Measurements from ENCODE around the gene VNN1.
A peak's percentile ranks its signal among the peaks of the same experiment; 100 is the strongest.

Gene VNN1

GRCh38 chr6:132713352-132714134, at the start of gene VNN1:
Gene VNN1 (minus strand): TSS chr6:132714055. CDS start chr6:132714035, 20 bp downstream.
- Histone ChIP-seq H3K9me3 (ENCODE audit: insufficient read depth, low read depth, low read length) (no peaks in the 10 kb centered on the region), H3K4me3 (ENCODE audit: low read length, poor library complexity, severe bottlenecking) (no peak within 1 kb of the TSS), H3K4me1 (ENCODE audit: insufficient read depth, low read length, poor library complexity, severe bottlenecking) (no peaks in the 10 kb centered on the region), H3K4me2 (ENCODE audit: low read depth, low read length, poor library complexity, severe bottlenecking) (no peak within 1 kb of the TSS), H3F3A (ENCODE audit: low read depth) (no peaks in the 10 kb centered on the region), H3K79me2 (ENCODE audit: insufficient read depth, low read length) (no peaks in the 10 kb centered on the region), H3K27me3 (ENCODE audit: insufficient read depth, low read length, poor library complexity, severe bottlenecking) (no peaks in the 10 kb centered on the region), H3K9me2 (replicated peaks; ENCODE audit: low read depth, low read length) (no peaks in the 10 kb centered on the region), H3K9ac (ENCODE audit: low read depth, low read length, poor library complexity, severe bottlenecking) (no peak within 1 kb of the TSS), H4K20me1 (ENCODE audit: insufficient read depth, low read length, poor library complexity, severe bottlenecking) (no peaks in the 10 kb centered on the region), H3K36me3 (ENCODE audit: insufficient read depth, low read length) (no peaks in the 10 kb centered on the region), H2AFZ (ENCODE audit: low read length) (no peak within 1 kb of the TSS)
- TF ChIP-seq CTCF (conservative IDR thresholded peaks at IDR 0.05; ENCODE audit: low read length) (no peak), EZH2phosphoT487 (IDR thresholded peaks at IDR 0.05; ENCODE audit: borderline replicate concordance) (no peak)

GRCh38 chr6:132763269-132763668, 49.4 kb upstream of the VNN1 start:
- Histone ChIP-seq H3K27me3 (ENCODE audit: insufficient read depth, low read length, poor library complexity, severe bottlenecking) (no peaks in the 10 kb centered on the region), H4K20me1 (ENCODE audit: insufficient read depth, low read length, poor library complexity, severe bottlenecking) (no peaks in the 10 kb centered on the region), H3K79me2 (ENCODE audit: insufficient read depth, low read length) (no peaks in the 10 kb centered on the region), H3K4me2 (ENCODE audit: low read depth, low read length, poor library complexity, severe bottlenecking) (no peak overlapping the region), H2AFZ (ENCODE audit: low read length) (peak overlapping the region; percentile 29; the same call in 1 of the 2 replicates), H3K9ac (ENCODE audit: low read depth, low read length, poor library complexity, severe bottlenecking) (no peak overlapping the region), H3K4me1 (ENCODE audit: insufficient read depth, low read length, poor library complexity, severe bottlenecking) (no peaks in the 10 kb centered on the region), H3K9me3 (ENCODE audit: insufficient read depth, low read depth, low read length) (no peaks in the 10 kb centered on the region), H3K36me3 (ENCODE audit: insufficient read depth, low read length) (no peaks in the 10 kb centered on the region), H3K9me2 (replicated peaks; ENCODE audit: low read depth, low read length) (no peaks in the 10 kb centered on the region), H3K4me3 (ENCODE audit: low read length, poor library complexity, severe bottlenecking) (no peak overlapping the region), H3F3A (ENCODE audit: low read depth) (no peaks in the 10 kb centered on the region)
- no peak for TF ChIP-seq CTCF (conservative IDR thresholded peaks at IDR 0.05; ENCODE audit: low read length)
- no peak for TF ChIP-seq EZH2phosphoT487 (IDR thresholded peaks at IDR 0.05; ENCODE audit: borderline replicate concordance)

- H3K9me3 ChIP-seq (ENCODE audit: insufficient read depth, low read depth, low read length): no peaks in the 10 kb centered on the region
- no peaks in the 10 kb centered on the region for H3K79me2 ChIP-seq (ENCODE audit: insufficient read depth, low read length)
- no peaks in the 10 kb centered on the region for H3K9me2 ChIP-seq (replicated peaks; ENCODE audit: low read depth, low read length)
- H4K20me1 ChIP-seq (ENCODE audit: insufficient read depth, low read length, poor library complexity, severe bottlenecking): no peaks in the 10 kb centered on the region
- no peak for TF ChIP-seq EZH2phosphoT487 (IDR thresholded peaks at IDR 0.05; ENCODE audit: borderline replicate concordance)
- TF ChIP-seq CTCF (conservative IDR thresholded peaks at IDR 0.05; ENCODE audit: low read length): no peak
- H3K4me3 ChIP-seq (ENCODE audit: low read length, poor library complexity, severe bottlenecking): no peak overlapping the region
- no peaks in the 10 kb centered on the region for H3K4me1 ChIP-seq (ENCODE audit: insufficient read depth, low read length, poor library complexity, severe bottlenecking)
- H3K4me2 ChIP-seq (ENCODE audit: low read depth, low read length, poor library complexity, severe bottlenecking): no peak overlapping the region
- H3K36me3 ChIP-seq (ENCODE audit: insufficient read depth, low read length): no peaks in the 10 kb centered on the region
- H3K9ac ChIP-seq (ENCODE audit: low read depth, low read length, poor library complexity, severe bottlenecking): no peak overlapping the region
- no peaks in the 10 kb centered on the region for H3F3A ChIP-seq (ENCODE audit: low read depth)
- H2AFZ ChIP-seq (ENCODE audit: low read length): no peak overlapping the region
- H3K27me3 ChIP-seq (ENCODE audit: insufficient read depth, low read length, poor library complexity, severe bottlenecking): no peaks in the 10 kb centered on the region
These were observed 46.4 kb upstream of the VNN1 start for GRCh38 chr6:132760256-132760655.
